Activated gamma-delta T cell treated with anti-CD3 and anti-CD28 coated beads, Interleukin-2, amount 50 U/mL, for 16 hours (primary cell): Measurements from ENCODE around the gene OVCH1.
"Not testable (repeated sequence)": the region's sequence is repeated elsewhere in the genome, so short reads cannot be mapped to it uniquely, and the experiment has no call there.

ENCODE experiments used
- DNase-seq: peaks from one replicate; pipeline ENCODE4 v3.0.0-alpha.2; 2020; ENCODE audit warnings: low read depth

The OVCH1 gene

DNA sequence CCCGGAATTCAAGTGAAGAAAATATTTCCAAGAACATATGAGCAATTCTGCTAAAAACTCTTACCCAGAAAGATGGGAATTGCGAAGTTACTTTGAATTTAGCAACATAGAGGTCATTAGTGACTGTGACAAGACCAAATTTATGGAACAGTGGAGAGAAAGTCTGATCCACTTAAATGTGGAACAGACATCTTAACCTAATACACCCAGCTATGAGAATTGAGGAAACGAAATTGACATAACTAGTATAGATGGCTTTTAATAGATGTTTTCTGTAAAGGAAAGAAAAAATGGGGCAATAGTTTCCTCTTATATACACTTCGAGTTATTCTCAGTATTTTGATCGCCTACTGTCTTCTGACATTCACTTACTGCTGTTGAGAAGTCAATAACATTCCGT lies 4.6 kb downstream of the OVCH1 start:
- DNase-seq: no peak

DNA sequence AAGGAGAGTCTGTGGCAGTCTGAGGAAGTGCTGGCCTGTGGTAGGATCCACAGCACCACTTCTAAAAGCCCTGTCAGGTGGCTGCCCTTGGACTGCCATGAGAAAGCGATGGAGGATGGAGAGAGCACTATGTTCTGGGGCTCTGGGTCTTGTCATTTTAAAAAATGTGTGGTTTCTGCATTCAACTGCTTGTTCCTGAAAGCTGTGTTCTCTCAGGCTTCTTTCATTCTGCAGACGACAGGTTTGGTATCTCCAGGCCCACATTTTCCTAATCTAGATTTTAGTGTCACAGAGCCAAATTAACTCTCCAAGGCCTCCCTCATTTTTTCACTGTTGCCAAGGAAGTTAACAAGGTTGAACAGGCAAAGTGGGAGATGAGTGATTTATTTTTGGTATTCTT lies 10.5 kb downstream of the OVCH1 start:
- DNase-seq: no peak

GRCh38 chr12:29463198-29463597 lies 34.3 kb downstream of the OVCH1 start:
- no peak for DNase-seq

GRCh38 chr12:29460082-29460481 lies 37.4 kb downstream of the OVCH1 start:
- DNase-seq: no peak

DNA sequence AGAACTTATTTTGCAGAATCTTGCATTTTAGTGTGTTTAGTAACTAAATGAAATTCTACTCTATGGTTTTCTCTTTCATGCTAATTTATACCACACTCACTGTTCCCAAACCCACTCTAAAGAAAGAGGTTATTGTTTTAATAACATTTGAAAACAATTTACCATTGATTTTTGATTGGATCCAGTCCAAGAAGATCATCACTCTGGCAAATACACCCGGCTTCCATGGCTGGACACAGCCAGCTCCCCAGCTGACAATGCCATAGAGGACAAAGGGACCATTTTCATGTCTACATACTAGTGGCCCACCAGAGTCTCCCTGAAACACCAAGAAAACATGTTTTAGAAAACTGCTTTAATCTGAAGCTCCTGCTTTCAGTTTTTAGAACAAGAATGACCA lies 42.4 kb downstream of the OVCH1 start:
- DNase-seq: no peak

GRCh38 chr12:29451888-29452287 lies 45.6 kb downstream of the OVCH1 start:
- no peak for DNase-seq

GRCh38 chr12:29448157-29448556 lies 49.3 kb downstream of the OVCH1 start:
- DNase-seq: no peak

DNA sequence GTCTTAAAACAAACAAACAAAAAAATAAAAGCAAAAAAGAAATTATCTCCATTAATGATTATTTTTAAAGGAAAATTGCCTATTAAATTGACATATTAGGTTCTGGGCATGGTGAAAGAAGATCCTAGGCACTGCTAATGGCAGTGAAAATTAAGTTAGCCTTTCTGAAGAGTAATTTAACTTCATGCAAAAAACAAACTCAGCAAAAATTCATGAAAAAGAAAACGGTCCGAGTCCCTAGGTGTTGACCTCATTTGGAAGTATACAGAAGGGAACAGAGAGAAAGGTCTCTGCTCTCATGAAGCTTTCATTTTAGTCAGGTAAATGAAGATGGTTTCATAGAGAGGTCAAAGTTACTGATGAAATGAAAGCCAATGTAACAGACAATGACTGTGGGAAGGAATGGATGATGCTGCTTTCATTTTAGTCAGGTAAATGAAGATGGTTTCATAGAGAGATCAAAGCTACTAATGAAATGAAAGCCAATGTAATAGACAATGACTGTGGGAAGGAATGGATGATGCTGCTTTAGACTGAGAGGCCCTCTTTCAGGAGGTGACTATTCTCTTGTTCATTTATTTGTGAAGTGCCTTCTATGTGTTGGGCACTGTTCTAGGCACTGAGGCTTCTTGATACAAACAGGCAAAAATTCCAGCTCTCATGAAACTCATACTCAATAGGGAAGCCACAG lies 50.1 kb downstream of the OVCH1 start:
- no peak for DNase-seq

GRCh38 chr12:29439506-29439905 lies 58.0 kb downstream of the OVCH1 start:
- no peak for DNase-seq

GRCh38 chr12:29438752-29439408 lies 58.6 kb downstream of the OVCH1 start:
- DNase-seq: no peak

DNA sequence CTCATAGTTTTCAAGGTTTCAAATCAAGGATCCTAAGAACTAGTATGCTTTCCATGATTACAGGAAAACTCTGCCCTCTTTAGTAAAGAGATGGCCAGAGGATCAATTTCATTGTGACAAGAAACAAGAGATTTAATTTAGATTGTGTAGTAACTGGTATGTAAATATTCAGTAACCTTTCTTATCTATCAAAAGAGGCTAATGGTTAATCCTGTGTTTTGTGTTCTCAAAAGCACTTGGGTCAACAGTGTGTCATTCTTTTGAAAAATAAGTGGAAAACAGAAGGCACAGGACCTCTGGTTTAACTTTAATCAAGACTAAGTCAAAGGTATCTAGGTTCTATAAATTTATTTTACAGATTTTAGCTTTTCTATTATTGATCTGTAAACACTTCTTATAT lies 59.9 kb downstream of the OVCH1 start:
- no peak for DNase-seq

DNA sequence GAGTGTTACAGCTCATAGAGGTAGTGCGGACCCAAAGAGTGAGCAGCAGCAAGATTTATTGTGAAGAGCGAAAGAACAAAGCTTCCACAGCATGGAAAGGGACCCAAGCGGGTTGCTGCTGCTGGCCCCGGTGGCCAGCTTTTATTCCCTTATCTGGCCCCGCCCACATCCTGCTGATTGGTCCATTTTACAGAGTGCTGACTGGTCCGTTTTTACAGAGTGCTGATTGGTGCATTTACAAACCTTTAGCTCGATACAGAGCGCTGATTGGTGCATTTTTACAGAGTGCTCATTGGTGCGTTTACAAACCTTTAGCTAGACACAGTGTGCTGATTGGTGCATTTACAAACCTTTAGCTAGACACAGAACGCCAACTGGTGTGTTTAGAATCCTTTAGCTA lies 60.7 kb downstream of the OVCH1 start:
- DNase-seq: not testable (repeated sequence)

- no peak for DNase-seq
Observed at GRCh38 chr12:29431513-29431912, 66.0 kb downstream of the OVCH1 start.

GRCh38 chr12:29430716-29431044 lies 66.8 kb downstream of the OVCH1 start:
- no peak for DNase-seq

GRCh38 chr12:29429999-29430715 lies 67.3 kb downstream of the OVCH1 start:
- no peak for DNase-seq

DNA sequence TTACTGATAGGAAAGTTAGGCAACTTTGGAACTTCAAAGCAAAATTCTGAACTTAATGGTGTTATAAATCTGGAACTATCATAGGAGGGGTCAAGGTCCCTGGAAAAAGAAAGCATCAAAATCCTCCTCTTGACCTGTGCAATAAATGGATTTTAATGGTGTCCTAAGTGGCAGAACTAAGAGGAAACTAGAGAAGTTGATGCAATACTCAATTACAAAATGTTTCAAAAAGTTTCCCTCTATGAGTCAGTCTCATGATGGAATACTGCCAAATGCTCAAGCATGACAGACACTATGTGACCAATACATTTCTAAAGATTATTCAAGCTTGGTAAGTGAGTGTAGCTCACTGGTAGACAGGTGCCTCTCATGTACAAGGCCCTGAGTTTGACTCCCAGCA lies 68.9 kb downstream of the OVCH1 start:
- no peak for DNase-seq

- no peak for DNase-seq
Observed at GRCh38 chr12:29427964-29428363, 69.5 kb downstream of the OVCH1 start.

DNA sequence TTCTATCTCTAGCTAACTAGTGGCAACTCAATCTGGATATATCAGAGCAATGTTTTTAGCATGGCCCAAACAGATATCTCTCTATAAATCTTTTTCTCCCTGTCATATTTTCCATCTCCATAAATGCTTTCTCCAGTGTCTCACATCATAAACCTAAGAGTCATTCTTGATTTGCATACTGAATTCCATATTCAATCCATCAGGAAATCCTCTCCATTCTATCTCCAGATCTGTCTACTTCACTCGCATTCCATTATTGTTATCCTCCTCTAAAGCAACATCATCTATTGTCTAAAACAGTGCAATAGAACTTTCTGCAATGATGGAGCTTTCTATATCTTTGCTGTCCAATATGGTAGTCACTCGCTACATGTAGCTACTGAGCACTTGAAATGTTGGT lies 71.0 kb downstream of the OVCH1 start:
- no peak for DNase-seq

GRCh38 chr12:29425722-29426121 lies 71.8 kb downstream of the OVCH1 start:
- DNase-seq: no peak

GRCh38 chr12:29416748-29417147 lies 80.7 kb downstream of the OVCH1 start:
- DNase-seq: no peak

GRCh38 chr12:29415111-29415510 lies 82.4 kb downstream of the OVCH1 start:
- no peak for DNase-seq

DNA sequence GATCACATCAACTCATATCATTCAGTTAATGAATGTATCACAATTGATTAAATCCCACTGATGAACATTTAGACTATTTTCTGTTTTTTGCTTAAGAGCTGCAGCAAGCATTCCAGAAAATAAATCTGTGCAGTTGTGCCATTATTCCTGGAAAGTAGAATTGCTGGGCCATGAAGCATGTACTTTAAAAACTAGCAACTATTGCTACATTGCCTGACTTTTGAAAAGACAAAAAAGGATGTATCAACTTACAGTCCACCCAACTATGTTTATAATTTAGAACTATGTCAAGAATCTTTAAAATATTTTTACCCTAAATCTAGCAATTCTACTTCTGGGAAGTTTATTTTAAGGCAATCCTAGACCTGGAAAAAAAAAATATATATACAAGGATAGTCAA lies 83.1 kb downstream of the OVCH1 start:
- DNase-seq: no peak

- no peak for DNase-seq
Observed at GRCh38 chr12:29405561-29405960, 91.9 kb downstream of the OVCH1 start.

- DNase-seq: no peak
Observed at GRCh38 chr12:29403991-29404390, 93.5 kb downstream of the OVCH1 start.
